Dermis blood vessel endothelial cell (primary cell): Measurements from ENCODE around the gene PARVA. TPM values are rescaled to one million over a fixed set of nuclear protein-coding genes. Genes with fewer than 3 reads are reported as not detected.
"Not testable (repeated sequence)": the region's sequence is repeated elsewhere in the genome, so short reads cannot be mapped to it uniquely, and the experiment has no call there.

ENCODE experiments used
- DNase-seq: peaks from one replicate; pipeline ENCODE4 v3.0.0; 2010
- total RNA-seq: library from RNA; depleted of rRNA; stranded (reverse); fragments of >200 nt; gene quantifications from 2 replicates; pipeline ENCODE4 v1.2.3, GENCODE V29; 2014

The PARVA gene
- total RNA-seq, 1 donor from 2014 or later: 25.5 TPM

DNA sequence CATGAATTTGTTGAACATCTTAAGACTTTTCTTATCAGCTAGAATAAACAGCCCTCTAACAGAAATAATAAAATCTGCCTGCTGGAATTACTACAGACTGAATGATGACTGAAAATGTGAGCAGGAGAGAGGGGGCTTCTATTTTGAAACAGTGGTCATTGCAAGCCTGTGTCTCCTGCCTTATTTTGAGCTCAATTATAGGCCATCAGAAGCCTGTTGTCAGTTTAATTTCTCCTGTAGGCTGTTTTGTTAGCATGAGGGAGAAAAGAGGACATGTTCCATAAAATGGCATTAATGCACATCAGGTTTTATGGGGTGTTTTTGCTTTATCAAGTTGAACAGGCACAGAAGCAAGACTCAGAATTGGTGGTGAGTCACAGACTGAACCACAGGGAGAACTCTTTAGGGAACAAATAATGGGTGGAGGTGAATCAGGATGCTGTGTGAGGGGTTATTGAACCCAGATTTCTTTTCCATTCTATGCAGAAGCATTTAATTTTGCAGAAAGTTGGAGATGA is 129.1 kb downstream of the PARVA start:
- DNase-seq: no peak

GRCh38 chr11:12507391-12507790 is 130.0 kb downstream of the PARVA start:
- no peak for DNase-seq

- peak; percentile 61 for DNase-seq
These were observed 130.9 kb downstream of the PARVA start for GRCh38 chr11:12508151-12508751.

GRCh38 chr11:12509371-12509770 is 132.0 kb downstream of the PARVA start:
- DNase-seq: no peak

DNA sequence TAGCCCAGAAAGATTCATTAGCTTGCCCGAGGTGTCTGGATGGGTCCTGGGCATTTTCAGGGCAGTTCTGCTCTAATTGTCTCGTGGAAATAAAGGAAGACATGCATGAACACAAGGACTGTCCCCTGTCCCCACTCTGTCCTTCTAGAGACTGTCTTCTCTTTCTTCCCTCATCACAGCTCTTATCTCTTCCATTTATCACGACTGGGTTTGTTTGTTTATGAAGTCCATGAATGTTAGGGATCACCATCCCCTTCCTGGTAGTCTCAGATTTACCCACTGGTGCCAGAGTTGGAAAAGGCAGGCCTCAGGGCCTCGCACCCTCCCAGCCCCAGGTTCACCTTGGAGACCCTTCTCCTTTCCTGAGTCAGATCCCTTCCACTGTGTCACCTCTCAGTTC is 134.8 kb downstream of the PARVA start:
- DNase-seq: no peak

DNA sequence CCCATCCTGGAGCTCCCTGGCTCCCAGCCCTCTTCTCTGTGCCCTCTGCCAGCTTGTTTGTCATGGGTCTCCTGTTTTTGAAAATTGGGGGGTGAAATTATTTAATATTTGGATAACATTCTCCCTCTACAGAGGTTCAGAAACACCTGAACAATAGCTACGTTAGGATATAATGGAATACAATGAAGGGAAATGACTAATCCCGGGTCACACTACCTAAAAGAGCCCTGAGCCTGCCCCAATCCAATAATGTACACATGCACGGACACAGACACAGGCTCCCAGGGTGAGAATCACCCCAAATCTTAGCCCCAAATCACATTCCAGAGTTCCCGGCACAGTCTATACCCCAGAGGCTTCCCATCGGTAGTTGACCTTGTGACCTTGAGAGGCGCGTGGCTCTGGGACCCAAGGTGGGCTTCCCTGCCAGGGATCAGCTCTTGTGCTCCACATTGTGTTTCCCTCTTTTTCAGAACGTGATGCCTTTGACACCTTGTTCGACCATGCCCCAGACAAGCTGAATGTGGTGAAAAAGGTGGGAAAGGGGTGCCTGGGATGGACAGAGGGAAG is 135.5 kb downstream of the PARVA start:
- peak; percentile 64 for DNase-seq

GRCh38 chr11:12516387-12517105 is 139.2 kb downstream of the PARVA start:
- no peak for DNase-seq

GRCh38 chr11:12517306-12517705 is 139.9 kb downstream of the PARVA start:
- DNase-seq: no peak

GRCh38 chr11:12517741-12518140 is 140.4 kb downstream of the PARVA start:
- DNase-seq: no peak

DNA sequence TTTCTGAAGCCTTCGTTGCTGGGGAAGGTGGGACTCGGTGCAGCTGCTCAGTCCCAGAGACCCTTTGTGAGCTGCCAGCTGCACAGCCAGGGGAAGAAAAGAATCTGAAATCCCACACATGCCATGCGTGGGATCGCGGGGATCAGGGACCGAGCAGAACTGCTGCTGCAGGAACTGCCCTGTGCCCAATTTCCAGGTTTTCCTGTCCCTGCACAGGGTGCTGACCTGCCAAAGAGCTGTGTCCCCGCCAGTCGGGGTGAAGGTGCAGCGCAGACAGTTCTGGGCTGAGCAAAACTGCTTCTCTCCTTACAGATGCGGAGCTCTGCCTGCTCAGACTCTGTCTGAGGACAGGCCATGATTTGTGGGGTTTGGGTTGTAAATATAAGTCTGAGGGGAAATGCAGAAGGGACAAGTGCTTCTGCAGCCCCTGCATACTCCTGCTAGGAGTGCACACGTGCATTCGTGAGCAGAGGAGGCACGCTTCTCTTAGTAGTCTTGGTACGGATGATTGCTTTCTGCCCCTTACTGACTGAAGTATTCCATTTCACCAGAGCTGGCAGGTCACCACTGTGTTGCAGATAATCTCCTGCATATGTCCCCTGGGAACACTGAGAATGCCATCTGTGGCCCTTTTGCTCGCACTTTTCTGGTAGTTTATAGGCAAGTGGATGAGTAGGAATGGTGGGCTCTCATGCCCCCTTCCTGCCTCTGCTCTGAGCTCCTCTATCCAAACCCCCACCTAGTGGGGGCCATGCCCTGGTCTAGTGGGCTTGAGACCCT is 141.4 kb downstream of the PARVA start:
- no peak for DNase-seq

DNA sequence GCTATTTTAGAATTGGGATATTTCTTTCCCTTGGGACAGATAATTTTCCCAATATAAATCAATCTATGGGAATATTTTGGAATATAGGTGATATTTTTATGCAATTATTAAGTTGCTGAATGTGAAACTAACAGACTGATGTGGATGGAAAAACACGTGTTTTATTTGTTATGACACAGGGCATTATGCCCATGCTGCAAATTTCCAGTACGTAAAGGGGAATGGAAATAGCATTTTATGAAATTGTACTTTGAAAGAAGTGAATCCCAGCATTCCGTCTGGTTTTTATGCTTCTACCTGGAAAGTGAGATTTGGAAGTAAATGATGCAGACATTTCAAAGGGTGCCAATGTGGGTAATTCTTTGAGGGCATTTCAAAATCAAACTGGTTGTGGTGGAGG is 142.7 kb downstream of the PARVA start:
- no peak for DNase-seq

DNA sequence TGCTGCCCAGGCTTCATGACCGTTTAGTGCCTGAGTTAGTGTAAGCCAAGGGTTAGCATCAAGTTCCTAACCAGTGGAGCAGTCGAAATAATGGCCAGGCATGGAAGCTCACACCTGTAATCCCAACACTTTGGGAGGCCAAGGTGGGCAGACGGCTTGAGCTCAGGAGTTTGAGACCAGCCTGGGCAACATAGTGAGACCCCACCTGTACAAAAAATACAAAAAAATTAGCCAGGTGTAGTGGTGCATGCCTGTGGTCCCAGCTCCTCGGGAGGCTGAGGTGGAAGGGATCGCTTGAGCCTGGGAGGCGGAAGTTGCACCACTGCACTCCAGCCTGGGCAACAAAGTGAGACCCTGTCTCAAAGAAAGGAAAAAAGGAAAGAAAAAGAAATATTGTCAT is 143.2 kb downstream of the PARVA start:
- DNase-seq: not testable (repeated sequence)

DNA sequence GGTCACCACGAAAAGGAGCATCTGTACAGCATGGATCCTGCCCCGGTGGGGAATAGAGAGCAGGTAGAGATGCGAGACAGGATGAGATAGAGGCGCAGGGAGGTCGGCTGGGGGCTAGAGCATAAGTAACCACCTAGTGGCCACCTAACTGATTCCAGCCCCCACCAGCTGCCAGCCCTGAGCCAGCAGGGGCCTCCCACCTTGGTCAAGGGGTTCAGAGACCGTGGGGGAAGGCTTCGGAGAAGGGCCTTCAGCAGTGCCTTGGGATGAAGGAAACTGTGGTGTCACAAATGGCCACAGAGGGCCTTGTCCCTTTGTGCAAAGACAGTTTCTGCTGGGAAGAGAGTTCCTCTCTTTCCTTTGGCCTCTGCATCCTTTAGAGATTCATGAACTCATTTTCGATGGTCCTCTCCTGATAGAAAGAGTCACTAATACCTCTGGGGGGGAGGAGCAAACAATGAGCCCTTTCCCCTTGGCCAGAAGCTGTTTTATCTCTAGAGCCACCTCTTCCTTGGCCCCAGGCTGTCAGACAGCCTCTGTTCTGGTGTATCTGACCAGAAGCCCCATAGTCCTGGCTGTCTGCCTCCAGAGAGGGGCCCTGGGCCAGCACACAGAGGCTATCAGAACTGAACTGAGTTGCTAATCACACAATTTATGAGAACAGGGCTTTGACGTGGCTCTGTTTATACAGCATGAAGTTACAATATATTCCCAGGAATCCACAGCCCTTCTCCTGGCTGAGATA is 146.0 kb downstream of the PARVA start:
- DNase-seq: no peak

GRCh38 chr11:12524865-12525264 is 147.5 kb downstream of the PARVA start:
- DNase-seq: no peak

GRCh38 chr11:12525466-12526055 is 148.2 kb downstream of the PARVA start:
- DNase-seq: no peak

- DNase-seq: peak; percentile 44
These were observed 149.4 kb downstream of the PARVA start for GRCh38 chr11:12526789-12527188.

- DNase-seq: no peak
These were observed 151.1 kb downstream of the PARVA start for GRCh38 chr11:12528487-12528886.

GRCh38 chr11:12529041-12529440 is 151.7 kb downstream of the PARVA start:
- DNase-seq: no peak

DNA sequence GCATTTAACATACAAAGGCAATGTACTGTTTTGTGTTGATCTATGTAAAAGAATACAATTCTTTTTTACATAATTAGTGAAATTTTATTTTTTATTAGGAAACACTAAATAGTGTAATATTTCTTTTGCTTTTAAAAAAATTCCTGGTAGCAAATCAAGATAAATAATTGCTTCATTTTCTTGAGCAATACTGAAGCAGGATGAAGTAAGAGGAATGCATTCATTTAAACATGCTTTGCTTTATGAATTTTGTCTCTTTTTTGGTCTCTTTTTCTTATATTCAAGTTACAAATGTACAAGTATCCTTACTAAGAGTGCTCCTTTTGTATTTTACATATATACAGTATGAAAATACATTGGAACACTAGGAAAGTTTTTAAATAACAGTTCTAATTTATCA is 152.4 kb downstream of the PARVA start:
- DNase-seq: no peak

- no peak for DNase-seq
These were observed 153.6 kb downstream of the PARVA start for GRCh38 chr11:12531020-12531419.

DNA sequence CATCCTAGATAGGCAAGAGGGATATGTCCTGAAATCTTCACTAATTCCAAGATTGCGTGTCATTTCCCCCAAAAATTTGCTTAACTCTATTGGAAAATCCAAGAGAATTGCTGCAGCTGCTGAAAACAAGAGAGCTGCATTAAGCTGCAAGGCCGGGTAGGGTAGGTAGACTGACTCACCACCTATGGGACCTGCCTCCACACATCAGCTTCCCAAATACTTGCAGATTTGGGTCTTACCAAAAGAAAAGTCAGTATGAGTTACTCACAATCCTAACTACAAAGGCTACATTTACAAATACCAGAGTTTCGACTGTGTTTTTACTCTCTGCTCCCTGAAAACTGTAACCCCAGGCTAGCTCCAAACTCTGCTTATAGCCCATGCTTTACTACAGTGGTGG is 154.3 kb downstream of the PARVA start:
- no peak for DNase-seq

- no peak for DNase-seq
These were observed 155.2 kb downstream of the PARVA start for GRCh38 chr11:12532580-12532979.
